GM12878 (cell line): ENCODE measurements around the gene SPAG17. TPM values are rescaled to one million over a fixed set of nuclear protein-coding genes. Genes with fewer than 3 reads are reported as not detected.

Experiments used
- ATAC-seq: fragments of 200-7000 bp; cut with Tn5 transposase; 3 replicates; pipeline ENCODE4 v1.9.1; 2020; ENCODE audit warnings: mild to moderate bottlenecking, moderate library complexity
- BruUV-seq: library from RNA; stranded (reverse); fragments of 400-500 nt; replicated peaks from 2 replicates; lab custom pipeline; 2021; lab: Mats Ljungman, UMichigan
- CTCF ChIA-PET: fragments of 300-600 bp; sonication (Branson Sonifier 250); formaldehyde crosslinking; extraction: SDS; loops from one replicate; lab custom pipeline; 2021; ENCODE audit warnings: inconsistent platforms; lab: Yijun Ruan, JAX
- POLR2A ChIA-PET: fragments of 350-600 bp; formaldehyde crosslinking; extraction: SDS; loops from one replicate; lab custom pipeline; 2021; ENCODE audit warnings: inconsistent platforms; lab: Charles Lee
- RAD21 ChIA-PET: fragments of 300-600 bp; sonication (Branson Sonifier 250); formaldehyde crosslinking; loops from one replicate; lab custom pipeline; 2023; ENCODE audit warnings: antibody characterized with exemption; ENCODE audit not compliant: unreplicated experiment; lab: Charles Lee
- SMC1A ChIA-PET: fragments of 300-600 bp; sonication (Branson Sonifier 250); formaldehyde crosslinking; loops from one replicate; lab custom pipeline; 2023; ENCODE audit not compliant: unreplicated experiment, uncharacterized antibody; lab: Charles Lee
- DNase-seq: peaks from one replicate; pipeline ENCODE4 v3.0.0-alpha.2; 2011; ENCODE audit warnings: low read depth, low spot score
- FAIRE-seq: peaks from 3 replicates; lab custom pipeline; 2011; peaks lifted over from hg19 to GRCh38; lab: Jason Lieb, UNC
- H2AFZ ChIP-seq: 2 replicates; pipeline ENCODE4 v1.6.0; 2011; ENCODE audit warnings: low read depth, low read length, control low read depth; ENCODE audit not compliant: control insufficient read depth
- H3K27ac ChIP-seq: 2 replicates; pipeline ENCODE4 v1.5.1; 2011; ENCODE audit warnings: control low read depth; ENCODE audit not compliant: control insufficient read depth, insufficient read depth
- H3K27me3 ChIP-seq, 2 experiments: replicated peaks in 1 of 2; 2 replicates each; pipeline versions ENCODE4 v1.6.0 to v1.6.1; 2011; ENCODE audit warnings: low read length in 1 of 2; ENCODE audit not compliant: control insufficient read depth in 2 of 2, insufficient read depth in 2 of 2
- H3K36me3 ChIP-seq, 2 experiments: 2 replicates each; pipeline ENCODE4 v1.5.1; 2011; ENCODE audit warnings: low read length in 1 of 2; ENCODE audit not compliant: control insufficient read depth in 2 of 2, insufficient read depth in 2 of 2
- H3K4me1 ChIP-seq: 2 replicates; pipeline ENCODE4 v1.6.1; 2011; ENCODE audit warnings: mild to moderate bottlenecking, low read length, moderate library complexity, mixed read lengths; ENCODE audit not compliant: control insufficient read depth, insufficient read depth
- H3K4me2 ChIP-seq: 2 replicates; pipeline ENCODE4 v1.6.0; 2011; ENCODE audit warnings: control low read depth; ENCODE audit not compliant: control insufficient read depth, insufficient read depth
- H3K4me3 ChIP-seq: fragments of 200-600 bp; sonication (generic); 2 replicates; pipeline ENCODE4 v1.5.1; 2016
- H3K79me2 ChIP-seq: 2 replicates; pipeline ENCODE4 v1.6.0; 2011; ENCODE audit warnings: low read length; ENCODE audit not compliant: control insufficient read depth, insufficient read depth
- H3K9ac ChIP-seq: 2 replicates; pipeline ENCODE4 v1.8.0; 2011; ENCODE audit warnings: low read length, control low read depth, mixed read lengths; ENCODE audit not compliant: control insufficient read depth, insufficient read depth
- H3K9me3 ChIP-seq: replicated peaks from 3 replicates; pipeline ENCODE4 v1.5.1; 2011; ENCODE audit warnings: mild to moderate bottlenecking, low read length; ENCODE audit not compliant: control insufficient read depth, insufficient read depth
- H4K20me1 ChIP-seq: 2 replicates; pipeline ENCODE4 v1.6.0; 2011; ENCODE audit not compliant: control insufficient read depth, insufficient read depth
- ASH2L ChIP-seq: fragments of 300-600, 200-600 bp; sonication (generic); IDR thresholded peaks from 2 replicates; pipeline ENCODE4 v1.6.1; 2017; ENCODE audit warnings: low read depth, mild to moderate bottlenecking, borderline replicate concordance
- CBFB ChIP-seq: IDR thresholded peaks from 2 replicates; pipeline ENCODE4 v1.6.1; 2016; ENCODE audit warnings: antibody characterized with exemption, low read depth
- CBX5 ChIP-seq: sonication (generic); IDR thresholded peaks from 2 replicates; pipeline ENCODE4 v1.6.1; 2016; ENCODE audit warnings: low read depth, moderate library complexity, mild to moderate bottlenecking, inconsistent platforms
- CTCF ChIP-seq, 3 experiments: IDR thresholded peaks in 2 of 3; conservative IDR thresholded peaks in 1 of 3; 2 replicates each; pipeline ENCODE4 v1.5.1; 2011; ENCODE audit warnings: low read depth in 3 of 3, low read length in 3 of 3, mild to moderate bottlenecking in 3 of 3, control low read depth in 2 of 3, moderate library complexity in 2 of 3, inconsistent platforms in 1 of 3, mixed read lengths in 1 of 3; ENCODE audit not compliant: control insufficient read depth in 2 of 3, insufficient read depth in 1 of 3; ENCODE audit errors: extremely low read depth in 1 of 3
- EZH2 ChIP-seq: IDR thresholded peaks from 2 replicates; pipeline ENCODE4 v1.6.1; 2012; ENCODE audit warnings: low read depth, mild to moderate bottlenecking, control low read depth, inconsistent platforms, low read length, borderline replicate concordance; ENCODE audit not compliant: control insufficient read depth
- HCFC1 ChIP-seq: fragments of 150-350 bp; IDR thresholded peaks from 2 replicates; pipeline ENCODE4 v1.6.1; 2014; ENCODE audit warnings: low read length
- JUND ChIP-seq: IDR thresholded peaks from 2 replicates; pipeline ENCODE4 v1.6.1; 2012; ENCODE audit warnings: low read depth, mild to moderate bottlenecking, low read length, improper control_type of control experiment, moderate library complexity
- KDM1A ChIP-seq: fragments of 200-600 bp; sonication (generic); IDR thresholded peaks from 2 replicates; pipeline ENCODE4 v1.6.1; 2016; ENCODE audit warnings: borderline replicate concordance
- KLF5 ChIP-seq: fragments of 450-650 bp; IDR thresholded peaks from 2 replicates; pipeline ENCODE4 v1.6.1; 2014; ENCODE audit warnings: mild to moderate bottlenecking; ENCODE audit not compliant: partially characterized antibody
- MXI1 ChIP-seq: fragments of 150-350 bp; IDR thresholded peaks from 2 replicates; pipeline ENCODE4 v1.6.1; 2011; ENCODE audit warnings: low read depth, mild to moderate bottlenecking, inconsistent platforms, low read length, improper control_type of control experiment
- RBBP5 ChIP-seq: fragments of 200-600 bp; sonication (generic); conservative IDR thresholded peaks from 2 replicates; pipeline ENCODE4 v1.6.1; 2016
- SIX5 ChIP-seq: IDR thresholded peaks from 2 replicates; pipeline ENCODE4 v1.6.1; 2011; ENCODE audit warnings: mild to moderate bottlenecking, low read depth, low read length, moderate library complexity; ENCODE audit not compliant: severe bottlenecking
- TCF7 ChIP-seq: IDR thresholded peaks from 2 replicates; pipeline ENCODE4 v1.6.1; 2014; ENCODE audit warnings: antibody characterized with exemption, borderline replicate concordance
- ZNF274 ChIP-seq: IDR thresholded peaks from one replicate; pipeline ENCODE4 v1.8.0; 2011; ENCODE audit not compliant: insufficient read length, insufficient read depth
- WGBS: methylation state at CpG from one replicate; pipeline ENCODE4 v1.1.6; 2016; ENCODE audit warnings: low lambda C conversion rate; ENCODE audit not compliant: insufficient replicate concordance, insufficient coverage; ENCODE audit errors: missing lambda C conversion rate; 5-methylcytosine and 5-hydroxymethylcytosine counted together
- in situ Hi-C: fragments of 300-500 bp; cut with MboI; formaldehyde crosslinking; loops from 9 replicates; pipeline ENCODE4 v1.14.3; 2018; ENCODE audit warnings: mixed read lengths
- intact Hi-C: fragments of 100-400 bp; cut with micrococcal nuclease; formaldehyde crosslinking; loops from one replicate; pipeline ENCODE4 v1.14.2; 2022; ENCODE audit not compliant: unreplicated experiment
- polyA plus RNA-seq, 11 experiments: library from polyadenylated mRNA; depleted of rRNA in 4 of 11; unstranded in 6 of 11; stranded (reverse) in 5 of 11; fragments of >200 nt; fragmentation: Nextera tagmentation in 4 of 11; fragmentation: Illumina TruSeq in 1 of 11; extraction: Ambion mirVana in 4 of 11; extraction: Trizol in 1 of 11; gene quantifications; 1 replicate in 1 of 11; 2 replicates in 10 of 11; pipeline versions ENCODE4 v1.2.1 to v1.2.3, GENCODE V29; 2011 to 2016; ENCODE audit warnings: inconsistent platforms in 2 of 11, missing spikeins in 2 of 11, low read depth in 1 of 11
- total RNA-seq, 4 experiments: library from RNA; depleted of rRNA in 3 of 4; stranded (reverse); fragments of >200 nt in 3 of 4; fragmentation: Illumina TruSeq in 1 of 4; extraction: Trizol in 1 of 4; gene quantifications; 2 replicates each; pipeline versions ENCODE4 v1.2.1 to v1.2.3, GENCODE V29; 2013 to 2021
- TF ChIP-seq, protein P1 (sequence below): IDR thresholded peaks from 2 replicates; pipeline ENCODE4 v1.6.1; 2011; ENCODE audit warnings: borderline replicate concordance, low read depth, mild to moderate bottlenecking, moderate library complexity, mixed read lengths, low read length; ENCODE audit not compliant: insufficient read depth; ENCODE audit errors: extremely low read length
- TF ChIP-seq, protein P2 (sequence below): fragments of 450-650 bp; IDR thresholded peaks from 2 replicates; pipeline ENCODE4 v1.6.1; 2017; ENCODE audit warnings: low read depth, mild to moderate bottlenecking, moderate library complexity
- TF ChIP-seq, protein P3 (sequence below): fragments of 450-650 bp; IDR thresholded peaks from 2 replicates; pipeline ENCODE4 v1.6.1; 2017; ENCODE audit warnings: mild to moderate bottlenecking
- TF ChIP-seq, protein P4 (sequence below): IDR thresholded peaks from 2 replicates; pipeline ENCODE4 v1.6.1; 2011; ENCODE audit warnings: borderline replicate concordance, low read depth, mild to moderate bottlenecking, moderate library complexity, low read length; ENCODE audit not compliant: insufficient read depth, poor library complexity, severe bottlenecking

The SPAG17 gene
- total and polyA plus RNA-seq, 10 of the 15 experiments (the other 5 are each of a cell fraction or from before 2014, with no cell fraction given), result 0.02 to 0.16 (median 0.03) TPM; not detected in 7

DNA sequence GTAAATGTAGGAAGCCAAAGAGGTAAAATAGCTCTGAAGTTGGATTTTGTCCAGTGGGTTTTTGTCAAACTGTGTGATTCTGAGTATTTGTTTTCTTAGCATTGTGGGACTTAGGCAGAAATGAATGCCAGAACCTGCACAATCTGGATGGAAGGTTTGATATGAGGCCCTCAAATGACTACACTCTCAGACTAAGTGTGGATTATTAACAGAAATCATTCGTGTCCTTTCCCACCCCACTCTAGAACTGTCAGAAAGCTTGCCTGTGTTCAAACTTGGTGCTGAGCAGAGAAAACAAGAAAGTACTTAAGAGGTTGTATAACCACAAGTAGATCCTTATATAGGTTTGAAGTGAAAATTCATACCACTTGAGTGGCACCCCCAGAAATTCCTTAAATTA lies 167.0 kb downstream of the SPAG17 start:
- H4K20me1 ChIP-seq, result no peaks in the 10 kb centered on the region
- no peak overlapping the region for H3K4me2 ChIP-seq
- H3K79me2 ChIP-seq, result no peaks in the 10 kb centered on the region
- WGBS, result 0% methylated on average over 1 of the region's 1 CpG
- in situ Hi-C loops, result no loop called here
- no peaks in the 10 kb centered on the region for H3K27me3 ChIP-seq
- POLR2A ChIA-PET, result no interaction called here
- FAIRE-seq, result no peak
- H2AFZ ChIP-seq, result no peak overlapping the region
- BruUV-seq, result no TSS peak
- DNase-seq, result no peak
- CTCF ChIA-PET, result no interaction called here
- ATAC-seq, result no peak
- SMC1A ChIA-PET, result no interaction called here
- H3K4me3 ChIP-seq, result no peak overlapping the region
- RAD21 ChIA-PET, result no interaction called here
- intact Hi-C loops, result no loop called here
- H3K27ac ChIP-seq, result no peak overlapping the region
- H3K4me1 ChIP-seq, result no peaks in the 10 kb centered on the region
- H3K36me3 ChIP-seq, result no peaks in the 10 kb centered on the region
- no peak overlapping the region for H3K9ac ChIP-seq
- no peaks in the 10 kb centered on the region for H3K9me3 ChIP-seq
- TF ChIP-seq EZH2 (no peak), KDM1A (no peak), ASH2L (no peak), KLF5 (no peak), MXI1 (no peak), TCF7 (no peak), RBBP5 (no peak), ZNF274 (no peak), CBFB (no peak), JUND (no peak), HCFC1 (no peak), CBX5 (no peak), CTCF (IDR thresholded peaks at IDR 0.05 in 2 of 3, conservative IDR thresholded peaks at IDR 0.05 in 1 of 3; ENCODE audit: control insufficient read depth in 2 of 3, extremely low read depth in 1 of 3, insufficient read depth in 1 of 3, low read depth in 3 of 3, low read length in 3 of 3) (no peak), SIX5 (no peak)
- TF ChIP-seq, protein P1, sequence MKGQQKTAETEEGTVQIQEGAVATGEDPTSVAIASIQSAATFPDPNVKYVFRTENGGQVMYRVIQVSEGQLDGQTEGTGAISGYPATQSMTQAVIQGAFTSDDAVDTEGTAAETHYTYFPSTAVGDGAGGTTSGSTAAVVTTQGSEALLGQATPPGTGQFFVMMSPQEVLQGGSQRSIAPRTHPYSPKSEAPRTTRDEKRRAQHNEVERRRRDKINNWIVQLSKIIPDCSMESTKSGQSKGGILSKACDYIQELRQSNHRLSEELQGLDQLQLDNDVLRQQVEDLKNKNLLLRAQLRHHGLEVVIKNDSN, result no peak
- TF ChIP-seq, protein P2, sequence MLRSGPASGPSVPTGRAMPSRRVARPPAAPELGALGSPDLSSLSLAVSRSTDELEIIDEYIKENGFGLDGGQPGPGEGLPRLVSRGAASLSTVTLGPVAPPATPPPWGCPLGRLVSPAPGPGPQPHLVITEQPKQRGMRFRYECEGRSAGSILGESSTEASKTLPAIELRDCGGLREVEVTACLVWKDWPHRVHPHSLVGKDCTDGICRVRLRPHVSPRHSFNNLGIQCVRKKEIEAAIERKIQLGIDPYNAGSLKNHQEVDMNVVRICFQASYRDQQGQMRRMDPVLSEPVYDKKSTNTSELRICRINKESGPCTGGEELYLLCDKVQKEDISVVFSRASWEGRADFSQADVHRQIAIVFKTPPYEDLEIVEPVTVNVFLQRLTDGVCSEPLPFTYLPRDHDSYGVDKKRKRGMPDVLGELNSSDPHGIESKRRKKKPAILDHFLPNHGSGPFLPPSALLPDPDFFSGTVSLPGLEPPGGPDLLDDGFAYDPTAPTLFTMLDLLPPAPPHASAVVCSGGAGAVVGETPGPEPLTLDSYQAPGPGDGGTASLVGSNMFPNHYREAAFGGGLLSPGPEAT, result no peak
- TF ChIP-seq, protein P3, sequence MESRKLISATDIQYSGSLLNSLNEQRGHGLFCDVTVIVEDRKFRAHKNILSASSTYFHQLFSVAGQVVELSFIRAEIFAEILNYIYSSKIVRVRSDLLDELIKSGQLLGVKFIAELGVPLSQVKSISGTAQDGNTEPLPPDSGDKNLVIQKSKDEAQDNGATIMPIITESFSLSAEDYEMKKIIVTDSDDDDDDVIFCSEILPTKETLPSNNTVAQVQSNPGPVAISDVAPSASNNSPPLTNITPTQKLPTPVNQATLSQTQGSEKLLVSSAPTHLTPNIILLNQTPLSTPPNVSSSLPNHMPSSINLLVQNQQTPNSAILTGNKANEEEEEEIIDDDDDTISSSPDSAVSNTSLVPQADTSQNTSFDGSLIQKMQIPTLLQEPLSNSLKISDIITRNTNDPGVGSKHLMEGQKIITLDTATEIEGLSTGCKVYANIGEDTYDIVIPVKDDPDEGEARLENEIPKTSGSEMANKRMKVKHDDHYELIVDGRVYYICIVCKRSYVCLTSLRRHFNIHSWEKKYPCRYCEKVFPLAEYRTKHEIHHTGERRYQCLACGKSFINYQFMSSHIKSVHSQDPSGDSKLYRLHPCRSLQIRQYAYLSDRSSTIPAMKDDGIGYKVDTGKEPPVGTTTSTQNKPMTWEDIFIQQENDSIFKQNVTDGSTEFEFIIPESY, result no peak
- TF ChIP-seq, protein P4, sequence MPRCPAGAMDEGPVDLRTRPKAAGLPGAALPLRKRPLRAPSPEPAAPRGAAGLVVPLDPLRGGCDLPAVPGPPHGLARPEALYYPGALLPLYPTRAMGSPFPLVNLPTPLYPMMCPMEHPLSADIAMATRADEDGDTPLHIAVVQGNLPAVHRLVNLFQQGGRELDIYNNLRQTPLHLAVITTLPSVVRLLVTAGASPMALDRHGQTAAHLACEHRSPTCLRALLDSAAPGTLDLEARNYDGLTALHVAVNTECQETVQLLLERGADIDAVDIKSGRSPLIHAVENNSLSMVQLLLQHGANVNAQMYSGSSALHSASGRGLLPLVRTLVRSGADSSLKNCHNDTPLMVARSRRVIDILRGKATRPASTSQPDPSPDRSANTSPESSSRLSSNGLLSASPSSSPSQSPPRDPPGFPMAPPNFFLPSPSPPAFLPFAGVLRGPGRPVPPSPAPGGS, result no peak
